CD1c-positive myeloid dendritic cell (primary cell): ENCODE data around the gene AGPAT1.
A peak's percentile ranks its signal among the peaks of the same experiment; 100 is the strongest.

ENCODE experiments used
- DNase-seq: peaks from one replicate; pipeline ENCODE4 v3.0.0-alpha.2; 2016; ENCODE audit errors: extremely low spot score

Gene AGPAT1

DNA sequence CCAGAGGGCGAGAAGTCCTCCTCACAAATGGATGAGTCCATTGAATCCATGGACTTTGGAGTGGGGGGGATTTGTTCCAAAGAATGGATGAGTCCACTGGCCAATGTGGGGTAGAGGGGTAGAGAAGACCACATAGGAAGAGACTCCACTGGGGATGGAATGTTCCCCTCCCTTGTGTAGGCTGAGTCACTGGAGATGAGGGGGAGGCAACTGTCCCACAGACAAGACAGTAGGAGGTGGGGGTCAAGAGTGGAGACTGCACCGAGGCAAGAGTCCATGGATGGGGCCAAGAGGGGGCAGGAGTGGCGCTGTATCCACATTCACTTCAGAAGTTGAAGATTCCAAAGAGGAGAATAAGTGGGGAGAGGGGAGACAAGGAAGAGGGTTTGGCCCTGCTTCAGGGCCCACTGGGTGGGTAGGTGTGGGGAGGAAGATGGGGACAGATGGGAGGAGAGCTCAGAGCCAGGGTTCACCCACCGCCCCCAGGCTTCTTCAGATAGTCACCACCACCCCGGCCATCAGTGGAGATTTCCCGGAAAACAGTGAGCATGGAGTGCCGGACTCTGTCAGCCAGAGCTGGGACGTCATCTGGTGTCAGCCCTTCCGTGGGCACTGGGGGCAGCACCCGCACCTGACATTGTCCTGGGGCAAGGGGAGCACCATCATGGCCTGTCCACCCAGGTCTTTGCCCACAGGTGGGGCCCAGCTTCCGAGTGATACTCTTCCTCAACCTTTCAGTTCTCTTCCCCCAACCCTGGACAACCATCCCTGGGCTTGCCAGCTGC, 6.9 kb downstream of the AGPAT1 start:
- no peak for DNase-seq

DNA sequence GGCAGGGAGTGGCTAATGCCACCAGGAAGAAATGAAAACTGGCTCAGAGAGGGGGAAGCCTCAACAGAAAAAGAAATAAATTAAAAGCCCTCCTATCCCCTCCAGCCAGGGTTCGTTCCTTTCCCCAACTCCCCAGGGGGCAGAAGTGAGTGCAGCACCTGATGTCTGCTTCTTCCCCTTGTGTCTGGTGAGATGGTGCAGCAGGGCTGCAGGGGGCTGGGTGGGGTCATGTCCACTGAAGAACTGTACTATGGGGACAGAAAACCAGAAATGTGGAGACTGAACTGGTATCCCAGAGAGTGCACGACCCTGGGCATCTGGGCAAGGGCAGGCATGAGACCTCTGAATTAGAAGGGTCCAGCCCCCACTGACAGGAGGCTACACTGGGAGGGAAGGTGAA, 7.5 kb downstream of the AGPAT1 start:
- DNase-seq: no peak

- no peak for DNase-seq
These were observed 8.1 kb downstream of the AGPAT1 start for GRCh38 chr6:32167761-32168262.

- DNase-seq: no peak
These were observed 8.6 kb downstream of the AGPAT1 start for GRCh38 chr6:32167154-32167760.

GRCh38 chr6:32166411-32167061, 9.3 kb downstream of the AGPAT1 start:
- DNase-seq: no peak

DNA sequence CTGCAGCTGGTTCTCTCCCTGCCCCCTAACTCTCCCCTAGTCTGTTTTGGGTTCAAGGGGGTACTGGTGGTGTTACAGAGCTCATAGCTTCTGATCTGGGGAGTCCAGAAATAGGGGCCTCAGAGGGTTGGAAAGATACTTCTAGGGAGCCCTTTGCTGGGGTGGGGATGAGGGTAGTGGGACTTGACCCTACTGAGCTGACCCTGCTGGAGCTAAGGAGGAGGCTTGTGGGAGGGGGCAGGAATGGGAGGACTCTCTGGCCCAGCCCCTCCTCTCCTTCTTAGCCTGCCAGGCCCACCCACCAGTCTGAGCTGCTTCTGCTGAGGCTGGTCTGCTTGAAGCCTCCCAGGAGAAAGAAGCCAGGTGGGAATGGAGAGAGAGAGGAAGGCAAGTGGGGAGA, 11.6 kb downstream of the AGPAT1 start, which contains the start of gene EGFL8:
EGFL8 (plus strand) TSS at position 301 of the 400 bp plus-strand sequence. CDS start 1,571 bp downstream, outside the sequence.
- DNase-seq: no peak

- DNase-seq: no peak
These were observed 12.2 kb downstream of the AGPAT1 start for GRCh38 chr6:32163559-32164258.

DNA sequence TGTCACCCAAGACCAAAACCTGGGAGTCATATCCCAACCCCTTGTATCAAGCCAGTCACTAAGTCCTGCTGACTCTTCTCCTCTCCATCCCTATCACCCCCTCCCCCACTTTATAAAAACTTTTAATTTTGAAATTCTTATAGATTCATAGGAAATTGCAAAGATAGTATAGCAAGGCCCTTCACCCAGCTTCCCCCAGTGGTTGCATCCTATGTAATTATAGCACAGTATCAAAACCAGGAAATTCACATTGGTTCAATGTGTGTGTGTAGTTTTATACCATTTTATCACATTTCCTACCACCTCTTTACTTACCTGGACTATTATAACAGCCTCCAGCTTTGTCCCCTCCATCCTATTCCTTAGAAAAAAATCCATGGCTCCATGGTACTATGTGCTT, 17.8 kb downstream of the AGPAT1 start:
- DNase-seq: no peak

DNA sequence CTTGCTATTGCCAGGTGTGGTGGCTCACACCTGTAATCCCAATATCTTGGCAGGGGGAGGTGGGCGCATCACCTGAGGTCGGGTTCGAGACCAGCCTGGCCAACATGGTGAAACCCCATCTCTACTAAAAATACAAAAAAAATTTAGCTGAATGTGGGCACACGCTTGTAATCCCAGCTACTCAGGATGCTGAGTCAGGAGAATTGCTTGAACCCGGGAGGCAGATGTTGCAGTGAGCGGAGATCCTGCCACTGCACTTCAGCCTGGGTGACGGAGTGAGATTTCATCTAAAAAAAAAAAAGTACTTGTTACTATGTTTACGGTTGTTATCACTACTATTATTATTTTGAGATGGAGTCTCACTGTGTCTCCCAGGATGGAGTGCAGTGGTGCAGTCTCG, 19.0 kb downstream of the AGPAT1 start:
- DNase-seq: no peak

DNA sequence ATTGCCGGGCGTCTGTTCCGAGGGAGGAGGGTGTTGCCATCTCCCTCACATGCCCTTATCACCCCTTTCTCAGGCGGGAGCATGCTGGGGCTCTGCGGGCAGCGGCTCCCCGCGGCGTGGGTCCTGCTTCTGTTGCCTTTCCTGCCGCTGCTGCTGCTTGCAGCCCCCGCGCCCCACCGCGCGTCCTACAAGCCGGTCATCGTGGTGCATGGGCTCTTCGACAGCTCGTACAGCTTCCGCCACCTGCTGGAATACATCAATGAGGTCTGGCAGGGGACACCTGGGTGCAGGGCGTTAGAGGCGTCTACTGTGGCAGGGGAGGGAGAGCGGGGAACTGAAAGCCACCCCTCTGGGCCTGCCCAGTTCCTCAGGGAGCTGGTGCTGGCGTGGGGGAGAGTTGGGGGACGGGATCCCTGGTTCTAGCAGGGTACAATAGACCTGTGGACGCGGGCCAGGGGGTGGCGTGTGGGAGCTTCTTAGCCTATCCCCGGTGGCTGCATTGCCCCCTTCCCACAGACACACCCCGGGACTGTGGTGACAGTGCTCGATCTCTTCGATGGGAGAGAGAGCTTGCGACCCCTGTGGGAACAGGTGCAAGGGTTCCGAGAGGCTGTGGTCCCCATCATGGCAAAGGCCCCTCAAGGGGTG, 21.2 kb downstream of the AGPAT1 start:
- peak; percentile 59 for DNase-seq

- DNase-seq: peak; percentile 53
These were observed 22.0 kb downstream of the AGPAT1 start, which contains the start of gene PPT2 for GRCh38 chr6:32153564-32154513. Gene PPT2 (plus strand): TSS chr6:32154141. CDS start chr6:32154595, 454 bp downstream.

- no peak for DNase-seq
These were observed 22.9 kb downstream of the AGPAT1 start for GRCh38 chr6:32152769-32153563.

DNA sequence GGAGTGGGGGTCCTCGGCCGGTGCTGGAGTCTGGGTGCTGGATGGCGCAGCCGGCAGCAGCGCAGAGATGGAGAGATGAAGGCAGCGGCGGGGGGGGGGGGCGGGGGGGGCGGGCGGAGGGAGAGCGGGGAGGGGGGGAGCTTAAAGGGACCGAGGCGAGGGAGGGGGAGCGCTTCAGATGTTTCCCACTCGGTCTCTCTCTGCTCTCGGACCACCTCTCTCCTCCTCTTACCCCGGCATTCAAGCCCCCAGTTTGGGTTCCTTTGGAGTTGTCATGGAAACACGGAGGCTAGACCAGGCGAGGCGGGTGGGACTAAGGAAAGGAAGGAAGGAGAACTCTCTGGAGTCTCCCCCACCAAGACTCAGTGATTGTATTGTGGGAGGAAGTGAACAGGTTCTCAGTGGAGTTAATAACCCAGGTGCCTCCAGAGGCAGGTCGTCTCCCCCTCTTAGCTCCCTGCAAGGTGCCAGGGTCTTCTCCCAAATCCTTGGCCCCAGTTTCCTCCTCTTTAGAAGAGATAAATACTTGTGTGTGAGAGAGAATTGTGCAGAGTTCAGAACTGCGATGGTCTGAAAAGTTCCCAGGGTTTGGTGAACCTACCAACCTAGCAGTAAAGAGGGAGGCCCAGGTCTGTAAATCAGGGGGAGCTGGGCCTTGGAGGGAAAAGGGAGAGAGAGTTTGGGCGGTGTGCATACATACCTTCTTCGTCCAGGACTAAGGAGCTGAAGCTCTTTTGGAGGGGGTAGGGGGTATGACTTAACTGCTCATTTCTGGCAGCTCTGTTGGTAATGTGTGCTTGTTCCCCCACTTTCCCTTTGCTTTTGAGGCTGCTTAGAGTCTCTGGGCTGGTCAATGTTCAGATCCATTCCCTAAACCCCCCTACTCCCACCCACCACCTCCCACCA, 23.8 kb downstream of the AGPAT1 start, which contains the start of gene PRRT1:
PRRT1 (minus strand) TSS at position 77 of the 906 bp plus-strand sequence. CDS start 112 bp downstream, outside the sequence.
- no peak for DNase-seq

DNA sequence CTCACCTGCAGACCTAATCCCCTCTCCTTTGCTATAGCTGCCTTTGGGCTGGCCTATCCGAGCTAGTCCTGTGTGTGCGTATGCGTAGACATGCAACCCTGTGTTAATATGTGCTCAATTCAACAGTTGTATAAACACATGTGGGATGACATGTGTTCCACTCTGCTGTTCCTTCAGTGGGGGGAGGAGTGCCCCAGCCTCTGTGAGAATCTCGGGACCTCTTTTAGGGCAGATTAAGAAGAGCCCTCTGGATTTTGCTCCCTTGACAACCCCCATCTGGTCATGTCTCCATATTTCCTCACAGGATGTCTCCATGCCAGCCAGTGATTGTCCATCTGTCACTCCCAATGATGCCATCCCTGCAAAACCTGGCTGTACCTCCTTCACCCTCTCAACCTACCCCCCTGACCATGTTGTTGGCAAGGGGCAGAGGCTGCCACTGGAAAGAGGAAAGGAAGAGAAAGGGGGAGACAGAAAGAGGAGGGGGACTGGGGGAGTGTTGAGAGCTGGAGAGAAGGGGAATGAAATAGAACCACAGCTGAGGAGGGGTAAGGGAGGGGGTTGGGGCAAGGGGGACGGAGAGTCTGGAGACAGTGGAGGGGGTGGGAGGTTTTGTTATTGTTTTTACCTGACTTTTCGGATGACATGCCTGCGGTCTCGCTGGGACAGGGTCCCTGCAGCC, 24.6 kb downstream of the AGPAT1 start:
- no peak for DNase-seq

DNA sequence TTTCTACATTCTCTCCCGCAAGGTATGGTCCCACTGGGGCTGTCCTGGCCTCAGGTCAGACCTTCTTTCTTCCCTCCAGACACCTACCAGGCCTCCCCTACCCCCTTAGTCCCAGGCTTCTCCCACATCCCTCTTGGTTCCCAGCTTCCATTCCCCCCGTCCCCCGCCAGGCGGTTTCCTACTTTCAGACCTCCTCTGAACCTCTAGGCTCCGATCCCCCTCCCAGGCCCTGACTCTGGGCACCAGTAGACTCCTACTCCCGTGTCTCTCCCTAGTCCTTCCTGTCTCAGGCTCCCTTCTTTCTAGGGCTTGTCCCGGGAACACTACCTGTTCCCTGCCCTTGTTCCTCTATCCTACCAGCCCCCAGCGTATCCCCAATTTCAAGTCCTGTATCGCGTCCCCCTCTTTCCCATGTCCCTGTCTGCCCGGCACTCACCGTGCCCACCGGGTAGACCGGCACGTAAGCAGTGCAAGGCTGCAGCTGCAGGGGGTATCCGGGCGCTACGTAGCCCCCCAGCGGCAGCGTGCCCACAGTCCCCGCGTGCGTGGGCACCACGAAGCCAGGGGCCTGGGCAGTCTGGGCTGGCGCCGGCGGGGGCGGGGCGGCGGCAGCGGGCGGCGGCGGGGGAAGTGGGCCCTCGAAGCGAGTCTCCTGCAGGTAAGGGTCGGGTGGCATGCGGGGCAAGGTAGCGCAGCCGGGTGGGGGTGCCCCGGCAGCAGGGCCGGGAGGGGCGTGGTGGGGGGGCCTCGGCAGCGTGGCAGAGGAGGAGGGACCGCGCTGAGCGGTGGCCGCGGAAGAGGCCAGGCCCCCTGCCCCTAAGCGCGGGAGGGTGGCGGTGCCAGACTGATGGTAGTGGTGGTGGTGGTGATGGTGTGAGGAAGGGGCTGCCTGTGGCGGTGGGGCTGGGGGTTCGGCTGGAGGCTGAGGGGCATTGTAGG, 25.7 kb downstream of the AGPAT1 start:
- no peak for DNase-seq

DNA sequence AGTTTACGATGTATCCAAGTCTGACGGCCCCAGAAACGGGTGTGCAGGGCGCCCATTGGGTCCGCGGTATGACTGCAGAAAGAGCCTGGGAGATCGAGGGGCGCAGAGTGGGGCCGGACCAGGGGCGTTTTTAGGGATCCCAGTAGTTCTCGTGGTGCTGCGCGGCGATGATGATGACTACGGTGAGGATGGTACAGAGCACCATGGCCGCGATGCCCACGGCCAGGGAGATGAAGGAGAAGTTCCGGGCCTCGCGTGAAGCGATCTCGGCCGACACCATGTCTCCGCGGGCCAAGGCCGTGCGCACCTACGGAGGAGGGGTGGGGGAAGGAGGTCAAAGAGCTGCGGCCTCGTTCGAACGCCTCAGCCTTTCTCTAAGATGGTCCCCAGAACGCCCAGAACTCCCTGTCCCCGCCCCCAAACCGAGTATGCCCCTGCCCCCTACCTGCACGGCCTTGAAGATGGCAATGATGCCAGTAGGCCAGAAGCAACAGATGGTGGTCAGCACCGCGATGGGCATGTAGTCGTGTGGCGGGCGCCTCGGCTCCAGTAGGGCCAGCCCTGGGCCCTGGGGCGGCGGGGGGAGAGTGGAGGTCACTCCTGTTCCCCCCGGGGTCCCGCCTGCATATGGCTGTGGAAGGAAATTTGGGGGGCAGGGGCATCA, 26.7 kb downstream of the AGPAT1 start:
- no peak for DNase-seq
